ENCODE measurements around the gene ATRNL1. TPM values are rescaled to one million over a fixed set of nuclear protein-coding genes. Genes with fewer than 3 reads are reported as not detected.

ATRNL1 gene
- total and polyA plus RNA-seq, 2 of the 8 experiments (the other 6 are each of a cell fraction or from before 2014, with no cell fraction given): 5.1 to 17.6 TPM

DNA sequence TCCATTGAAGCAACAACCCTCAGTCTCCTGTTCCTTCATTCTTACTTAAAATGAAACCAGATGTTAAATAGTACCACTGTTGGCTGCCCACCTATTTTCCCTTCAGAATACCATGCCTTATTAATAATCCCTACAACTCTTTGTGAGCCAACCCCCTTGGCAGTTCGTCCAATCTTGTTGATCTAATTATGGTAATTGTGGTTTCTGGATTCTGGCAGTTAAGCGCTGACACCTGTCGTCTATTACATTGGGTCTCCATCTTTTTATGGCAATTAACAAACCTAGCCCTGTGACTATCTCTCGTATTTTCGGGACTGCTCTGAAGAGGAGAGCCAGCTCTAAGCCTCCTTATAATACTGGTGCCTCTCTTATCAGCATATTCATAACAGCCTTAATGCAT, 432.0 kb downstream of the ATRNL1 start:
- no peak overlapping the region for H3K4ac ChIP-seq (replicated peaks; ENCODE audit: insufficient read length, low read depth, low read length)
- no peak overlapping the region for H4K8ac ChIP-seq (ENCODE audit: extremely low read depth, insufficient read depth, low read length)
- H3K9me3 ChIP-seq (ENCODE audit: insufficient read depth in 2 of 2, low read depth in 1 of 2, low read length in 1 of 2): peaks cover 8 to 9% of the 10 kb centered on the region in 2 experiments; a peak in 2 of 4 replicates
- H3K4me3 ChIP-seq (ENCODE audit: extremely low read depth in 1 of 4, insufficient read depth in 2 of 4, low read depth in 3 of 4, low read length in 4 of 4): no peak overlapping the region
- H3K27me3 ChIP-seq (replicated peaks in 1 of 4; ENCODE audit: control insufficient read depth in 3 of 4, extremely low read depth in 1 of 4, insufficient read depth in 3 of 4, low read length in 3 of 4): no peaks in the 10 kb centered on the region
- H3K23ac ChIP-seq (ENCODE audit: insufficient read length): no peak overlapping the region
- H4K91ac ChIP-seq (replicated peaks; ENCODE audit: insufficient read length, low read length): no peak overlapping the region
- 89% methylated on average over 5 of the region's 5 CpGs; no CpG with 5 or more reads in 1 of the 2 experiments for WGBS, 2 experiments (ENCODE audit: extremely low coverage in 1 of 2, insufficient coverage in 1 of 2, insufficient read length in 1 of 2, insufficient replicate concordance in 2 of 2, low coverage in 1 of 2, low lambda C conversion rate in 2 of 2, missing lambda C conversion rate in 1 of 2)
- H2BK15ac ChIP-seq (ENCODE audit: low read length): no peak overlapping the region
- no peak overlapping the region for H4K5ac ChIP-seq (ENCODE audit: insufficient read length, low read depth, low read length)
- H3K18ac ChIP-seq (ENCODE audit: extremely low read depth, low read length): no peak overlapping the region
- H3K14ac ChIP-seq (ENCODE audit: insufficient read length): no peak overlapping the region
- no peaks in the 10 kb centered on the region for H3K4me1 ChIP-seq (replicated peaks in 1 of 4; ENCODE audit: control insufficient read depth in 3 of 4, insufficient read depth in 4 of 4, low read length in 3 of 4)
- FAIRE-seq (no peak), DNase-seq (ENCODE audit: low read depth in 1 of 2, low spot score in 2 of 2) (no peak)
- no peak overlapping the region for H2BK120ac ChIP-seq (replicated peaks; ENCODE audit: low read depth, low read length)
- no peak overlapping the region for H3K27ac ChIP-seq (ENCODE audit: low read depth, low read length)
- H3K36me3 ChIP-seq (ENCODE audit: control insufficient read depth in 2 of 4, insufficient read depth in 4 of 4, low read length in 3 of 4): no peaks in the 10 kb centered on the region
- POLR2A ChIA-PET (ENCODE audit: partially characterized antibody): no interaction called here
- H3K79me1 ChIP-seq (ENCODE audit: low read depth, low read length): no peaks in the 10 kb centered on the region
- no peaks in the 10 kb centered on the region for H4K20me1 ChIP-seq (replicated peaks in 1 of 2; ENCODE audit: control insufficient read depth in 1 of 2, insufficient read depth in 2 of 2, low read length in 2 of 2)
- no peak overlapping the region for H2BK20ac ChIP-seq (ENCODE audit: low read length)
- H3K56ac ChIP-seq (replicated peaks; ENCODE audit: insufficient read length, low read depth, low read length): no peak overlapping the region
- no peaks in the 10 kb centered on the region for H3K79me2 ChIP-seq (ENCODE audit: control insufficient read depth in 1 of 2, insufficient read depth in 2 of 2, low read length in 2 of 2)
- no peak overlapping the region for H2BK12ac ChIP-seq (ENCODE audit: low read depth, low read length)
- H2AFZ ChIP-seq (ENCODE audit: low read length): no peak overlapping the region
- H3K4me2 ChIP-seq (ENCODE audit: insufficient read depth in 1 of 2, low read depth in 2 of 2, low read length in 2 of 2): no peak overlapping the region
- no peak overlapping the region for H2AK5ac ChIP-seq (ENCODE audit: low read depth, low read length)
- no peaks in the 10 kb centered on the region for H3K23me2 ChIP-seq (ENCODE audit: low read depth, low read length)
- CTCF ChIA-PET (ENCODE audit: partially characterized antibody): no interaction called here
- H3K9ac ChIP-seq (replicated peaks in 1 of 4; ENCODE audit: extremely low read depth in 1 of 4, low read depth in 3 of 4, low read length in 3 of 4): no peak overlapping the region
- H2BK5ac ChIP-seq (ENCODE audit: low read depth, low read length): no peak overlapping the region
- no peak for TF ChIP-seq RAD21 (IDR thresholded peaks at IDR 0.05 in 1 of 2, conservative IDR thresholded peaks at IDR 0.05 in 1 of 2; ENCODE audit: low read depth in 2 of 2, low read length in 2 of 2)
- TF ChIP-seq SP4 (IDR thresholded peaks at IDR 0.05; ENCODE audit: low read length): no peak
- TF ChIP-seq, protein P1, sequence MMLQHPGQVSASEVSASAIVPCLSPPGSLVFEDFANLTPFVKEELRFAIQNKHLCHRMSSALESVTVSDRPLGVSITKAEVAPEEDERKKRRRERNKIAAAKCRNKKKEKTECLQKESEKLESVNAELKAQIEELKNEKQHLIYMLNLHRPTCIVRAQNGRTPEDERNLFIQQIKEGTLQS (IDR thresholded peaks at IDR 0.05; ENCODE audit: insufficient read depth, low read depth, low read length): no peak

Measured in H1 (cell line).